Heart left ventricle (tissue), 16 donors: ENCODE data around the gene SLC38A7. TPM values are rescaled to one million over a fixed set of nuclear protein-coding genes. Genes with fewer than 3 reads are reported as not detected.

ENCODE experiments used
- ATAC-seq, 4 donors: fragments of 200-7000 bp; cut with Tn5 transposase; one replicate each; pipeline ENCODE4 v1.9.1; 2020 to 2022; ENCODE audit warnings: moderate library complexity in 4 of 4, mild to moderate bottlenecking in 3 of 4, moderate number of reproducible peaks in 1 of 4
- DNase-seq, 5 donors: peaks; one replicate each; pipeline ENCODE4 v3.0.0-alpha.2; 2020
- H3K27ac ChIP-seq, 12 donors: fragments of 200-600 bp; sonication (generic) in 4 of 12; one replicate each; pipeline versions ENCODE4 v1.5.0 to v1.8.0; 2016 to 2022; ENCODE audit warnings: mild to moderate bottlenecking in 2 of 12
- H3K27me3 ChIP-seq, 9 donors: fragments of 200-600 bp; sonication (generic) in 2 of 9; one replicate each; pipeline versions ENCODE4 v1.5.1 to v1.8.0; 2016 to 2022; ENCODE audit warnings: mild to moderate bottlenecking in 3 of 9
- H3K36me3 ChIP-seq, 9 donors: fragments of 200-600 bp; sonication (generic) in 2 of 9; one replicate each; pipeline versions ENCODE4 v1.5.0 to v1.8.0; 2018 to 2022; ENCODE audit warnings: mild to moderate bottlenecking in 2 of 9
- H3K4me1 ChIP-seq, 12 donors: fragments of 200-600 bp; sonication (generic) in 4 of 12; one replicate each; pipeline versions ENCODE4 v1.5.0 to v1.8.0; 2016 to 2022; ENCODE audit warnings: mild to moderate bottlenecking in 3 of 12
- H3K4me3 ChIP-seq, 12 donors: fragments of 200-600 bp; sonication (generic) in 4 of 12; one replicate each; pipeline versions ENCODE4 v1.5.0 to v1.8.0; 2017 to 2022; ENCODE audit warnings: mild to moderate bottlenecking in 9 of 12, moderate library complexity in 4 of 12
- H3K9me3 ChIP-seq, 12 donors: fragments of 200-600 bp; sonication (generic) in 4 of 12; one replicate each; pipeline versions ENCODE4 v1.5.0 to v1.8.0; 2016 to 2022; ENCODE audit warnings: mild to moderate bottlenecking in 1 of 12
- CTCF ChIP-seq, 12 donors: fragments of 200-600 bp; sonication (generic) in 4 of 12; IDR thresholded peaks; one replicate each; pipeline versions ENCODE4 v1.5.0 to v1.8.0; 2018 to 2022; ENCODE audit warnings: antibody characterized with exemption in 12 of 12, mild to moderate bottlenecking in 5 of 12
- POLR2A ChIP-seq, 2 donors: fragments of 450-650 bp; IDR thresholded peaks; one replicate each; pipeline ENCODE4 v1.6.1; 2017; ENCODE audit warnings: antibody characterized with exemption in 2 of 2, mild to moderate bottlenecking in 2 of 2, moderate library complexity in 2 of 2
- WGBS, 4 donors: extraction: QIAGEN DNeasy Blood & Tissue Kit in 2 of 4; methylation state at CpG; one replicate each; pipeline versions ENCODE4 v1.1.5 to v1.1.7; 2013 to 2018; 5-methylcytosine and 5-hydroxymethylcytosine counted together
- intact Hi-C, 10 donors: fragments of 100-400 bp; cut with DNase I; formaldehyde crosslinking; loops; one replicate each; pipeline versions ENCODE4 v1.11.1 to v1.14.2; 2022
- polyA plus RNA-seq, 2 donors: library from polyadenylated mRNA; stranded (reverse); fragments of 200-250 nt; gene quantifications; one replicate each; pipeline ENCODE4 v1.2.3, GENCODE V29; 2013
- total RNA-seq, 9 donors: library from RNA; depleted of rRNA in 2 of 9; stranded (reverse); fragments of >200 nt in 2 of 9; fragmentation: NEBNext Ultra II Directional in 3 of 9; extraction: Animal tissue kit (Norgen Biotek cat#: 25700) in 3 of 9; gene quantifications; one replicate each; pipeline versions ENCODE4 v1.1.0 to v1.2.4, GENCODE V29; 2016 to 2023
- donor health status: ischemic (EF 13 %, LVEDD 7.1; RV severe dilation, severe dysfunction).
- donor health status: healthy with polysubstance abuse.
- donor health status: DM: no; HTN: yes; CAD: no.
- donor health status: DM: no; HTN: no; CAD: no.
- donor health status: ischemic (EF 25% LVEDD 6.9; RV normal size, moderate dysfunction).
- donor health status: ischemic (EF 25% LVEDD 5.7; RV mildly dilated, moderate dysfunction).
- donor health status: healthy.
- donor health status: DM: yes; HTN: yes; CAD: no.
- donor health status: ischemic (EF 35%, LVEDD 5.7; RV mildly dilated, moderate dysfunction).
- donor health status: nonischemic (EF 11% LVEDD 7.7; RV severe dilation, severe dysfunction).
- donor health status: DM: yes; HTN: yes; CAD: no.
- donor health status: PGD.
- donor health status: ischemic (EF 29% LVEDD 5.4; RV normal size, mild dysfunction).
- donor health status: nonischemic (EF 23%, LVEDD 6.1; RV moderate dilation, normal function).

Gene SLC38A7
- total and polyA plus RNA-seq, 11 donors: 18.4 to 38.8 (median 30.4) TPM

DNA sequence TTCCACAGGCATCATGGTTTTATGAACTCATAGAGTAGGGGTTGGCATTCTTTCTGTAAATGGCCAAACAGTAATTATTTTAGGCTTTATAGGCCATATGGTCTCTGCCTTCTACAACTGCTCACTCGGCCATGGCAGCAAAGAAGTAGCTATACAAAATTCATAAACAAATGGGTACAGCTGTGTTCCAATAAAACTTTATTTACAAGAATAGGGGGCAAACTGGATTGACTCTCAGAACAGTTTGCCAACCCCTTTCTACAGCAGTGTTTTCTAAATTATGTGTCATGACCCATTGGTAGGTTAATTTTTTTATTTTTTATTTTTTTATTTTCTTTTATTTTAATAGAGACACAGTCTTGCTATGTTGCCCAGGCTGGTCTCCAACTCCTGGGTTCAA, 29.2 kb upstream of the SLC38A7 start:
- Histone ChIP-seq H3K4me1 (no peaks in the 10 kb centered on the region), H3K9me3 (no peaks in the 10 kb centered on the region), H3K4me3 (no peak overlapping the region), H3K27me3 (no peaks in the 10 kb centered on the region), H3K27ac (no peak overlapping the region), H3K36me3 (peaks cover 0 to 97% (median 87%) of the 10 kb centered on the region in 9 donors)
- ATAC-seq (no peak), DNase-seq (no peak)
- intact Hi-C loops: no loop called here
- TF ChIP-seq POLR2A (IDR thresholded peaks at IDR 0.05): no peak
- TF ChIP-seq CTCF (IDR thresholded peaks at IDR 0.05): no peak
- WGBS, 4 donors: 93 to 95% (median 95%) methylated on average over 1 of the region's 1 CpG

- Histone ChIP-seq H3K4me3 (no peak overlapping the region), H3K4me1 (peaks cover 0 to 14% (median 7%) of the 10 kb centered on the region in 12 donors), H3K36me3 (peaks cover 0 to 78% (median 68%) of the 10 kb centered on the region in 9 donors), H3K9me3 (no peaks in the 10 kb centered on the region), H3K27ac (no peak overlapping the region), H3K27me3 (no peaks in the 10 kb centered on the region)
- WGBS, 4 donors: 90 to 95% (median 93%) methylated on average over 7 of the region's 7 CpGs
- ATAC-seq: no peak
- no peak for DNase-seq
- intact Hi-C loops: no loop called here
- TF ChIP-seq POLR2A (IDR thresholded peaks at IDR 0.05) (no peak), CTCF (IDR thresholded peaks at IDR 0.05) (no peak)
Observed at GRCh38 chr16:58709333-58709732, 24.8 kb upstream of the SLC38A7 start.

- no peak for DNase-seq
- WGBS, 4 donors: 72 to 81% (median 80%) methylated on average over 4 of the region's 4 CpGs
- TF ChIP-seq CTCF (IDR thresholded peaks at IDR 0.05): no peak
- no peak for TF ChIP-seq POLR2A (IDR thresholded peaks at IDR 0.05)
- Histone ChIP-seq H3K4me3 (no peak overlapping the region), H3K4me1 (peaks cover 0 to 4% (median 0%) of the 10 kb centered on the region in 12 donors), H3K27me3 (no peaks in the 10 kb centered on the region), H3K36me3 (no peaks in the 10 kb centered on the region), H3K9me3 (no peaks in the 10 kb centered on the region), H3K27ac (peak overlapping the region in 1 of 12 donors; percentile 33)
- ATAC-seq: no peak
- intact Hi-C loops: loop anchor here in 2 of 10 donors (5.0 kb wide), 1 partner anchor 33 kb away; the partner anchor contains the start of gene GOT2 (in 2 of the 2)
Observed at GRCh38 chr16:58699151-58699550, 14.6 kb upstream of the SLC38A7 start.

DNA sequence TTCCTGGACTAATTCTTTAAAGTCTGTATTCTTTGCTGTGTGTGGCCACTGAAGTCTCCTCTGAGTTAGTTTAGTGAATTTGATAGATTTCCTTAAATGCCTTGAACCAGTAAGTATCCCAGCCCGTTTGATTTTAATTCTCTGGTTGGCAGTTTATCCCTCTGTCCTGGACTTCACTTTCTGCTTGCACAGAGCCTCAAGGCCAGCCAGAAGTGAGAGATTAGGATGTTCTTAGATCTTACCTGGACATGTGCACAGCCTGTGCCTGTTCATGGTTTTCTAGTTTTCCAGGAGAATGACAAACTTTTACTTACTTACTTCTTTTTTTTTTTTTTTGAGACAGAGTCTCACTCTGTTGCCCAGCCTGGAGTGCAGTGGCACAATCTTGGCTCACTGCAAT, 10.8 kb upstream of the SLC38A7 start:
- intact Hi-C loops: loop anchor here in 2 of 10 donors (5.0 kb wide), 1 partner anchor 37 kb away; the partner anchor contains the start of gene GOT2 (in 2 of the 2)
- 56 to 74% (median 60%) methylated on average over 1 of the region's 1 CpG for WGBS, 4 donors
- no peak for ATAC-seq

More for the DNA sequence above, 10.8 kb upstream of the SLC38A7 start:
- no peak overlapping the region for H3K27ac ChIP-seq
- H3K36me3 ChIP-seq: no peaks in the 10 kb centered on the region
- DNase-seq: no peak
- no peak overlapping the region for H3K4me3 ChIP-seq
- peaks cover 0 to 5% (median 0%) of the 10 kb centered on the region in 12 donors for H3K9me3 ChIP-seq
- peaks cover 0 to 4% (median 0%) of the 10 kb centered on the region in 12 donors for H3K4me1 ChIP-seq
- no peak for TF ChIP-seq POLR2A (IDR thresholded peaks at IDR 0.05)
- TF ChIP-seq CTCF (IDR thresholded peaks at IDR 0.05): no peak
- H3K27me3 ChIP-seq: no peaks in the 10 kb centered on the region
